ENCODE results near the gene ADNP2.
"Not testable (repeated sequence)": the region's sequence is repeated elsewhere in the genome, so short reads cannot be mapped to it uniquely, and the experiment has no call there.

The ADNP2 gene

DNA sequence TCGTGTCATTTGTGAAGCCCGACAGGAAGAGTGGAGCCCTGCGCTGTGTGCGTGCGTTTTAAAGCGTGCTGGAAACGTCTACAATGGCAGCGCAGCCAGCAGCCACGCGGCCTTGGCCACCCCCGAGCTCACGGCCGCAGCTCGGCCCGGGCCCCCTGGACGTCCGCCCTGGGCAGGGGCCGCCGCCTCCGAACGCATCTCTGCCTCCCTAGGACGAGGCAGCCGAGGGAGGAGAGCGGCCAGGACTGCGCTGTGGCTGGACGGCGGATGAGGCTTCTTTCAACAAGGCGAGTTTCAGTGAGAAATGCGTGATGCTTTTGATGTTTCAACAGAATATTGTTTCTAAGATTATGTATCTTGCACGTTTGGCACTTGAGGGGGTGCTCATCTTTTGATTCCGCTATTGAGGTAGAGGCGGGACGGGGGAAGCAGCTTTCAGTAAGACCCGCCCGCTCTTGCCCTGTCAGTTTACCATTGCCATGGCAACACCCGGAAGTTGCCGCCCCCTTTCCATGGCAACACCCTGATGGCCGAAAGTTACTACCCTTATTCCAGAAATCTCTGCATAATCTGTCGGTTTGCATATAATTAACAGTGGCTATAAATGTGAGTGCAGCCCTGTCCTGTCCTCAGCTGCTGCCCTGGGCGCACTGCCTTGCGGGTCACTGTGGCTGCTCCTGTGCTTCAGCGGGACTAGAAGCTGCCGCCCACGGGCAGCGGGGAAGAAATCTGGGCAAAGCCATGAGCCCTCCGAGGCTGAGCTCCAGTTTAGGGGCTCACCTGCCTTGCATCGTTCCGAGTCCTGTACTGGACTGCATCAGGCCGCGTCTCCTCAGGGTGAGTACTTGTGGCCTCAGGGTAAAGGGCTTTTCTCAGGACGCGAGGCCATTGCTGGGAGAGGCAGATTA, 38.6 kb downstream of the ADNP2 start:
- DNase-seq (ENCODE audit: low spot score), result peak; percentile 64

DNA sequence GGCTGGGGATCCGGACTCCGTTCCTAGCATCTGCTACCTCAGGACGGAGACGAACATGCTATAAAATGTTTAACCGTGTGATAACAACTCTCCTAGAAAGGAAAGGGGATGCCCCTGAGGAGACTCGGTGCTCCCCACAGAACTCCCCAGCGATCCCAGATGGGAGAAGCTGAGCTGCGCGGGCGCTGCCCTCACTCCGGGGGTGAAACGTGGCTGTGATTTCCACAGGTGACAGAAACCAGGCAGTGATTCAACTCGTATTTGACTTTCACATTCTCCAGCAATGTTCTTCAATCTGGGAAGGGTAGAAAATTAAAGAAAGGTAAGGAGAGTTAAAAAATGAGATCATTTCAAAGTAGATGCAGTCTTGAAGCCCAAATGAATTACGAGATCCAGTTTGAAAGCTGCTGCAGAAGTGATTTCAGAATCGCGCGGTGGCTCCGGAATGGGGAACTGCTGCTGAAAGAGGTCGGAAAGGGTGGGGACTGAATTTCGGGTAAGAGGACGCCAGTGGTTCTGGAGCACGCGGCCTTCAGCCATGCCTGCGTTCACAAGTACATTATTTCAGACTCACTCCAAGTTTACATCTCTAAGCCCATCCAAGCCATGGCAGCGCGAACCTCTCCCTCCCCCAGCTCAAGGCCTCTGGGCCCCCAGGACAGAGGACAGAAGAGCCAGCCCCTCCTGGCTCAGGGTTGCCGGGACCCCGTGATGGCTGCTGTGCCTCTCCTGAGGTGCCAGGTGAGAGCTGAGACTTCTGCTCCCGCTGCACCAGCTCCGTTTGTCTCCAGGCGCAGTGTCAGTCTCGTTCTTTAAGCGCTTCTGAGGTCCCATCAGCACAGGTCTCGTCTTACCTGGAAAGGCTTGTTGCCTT, 39.5 kb downstream of the ADNP2 start:
- DNase-seq (ENCODE audit: low spot score), result no peak

DNA sequence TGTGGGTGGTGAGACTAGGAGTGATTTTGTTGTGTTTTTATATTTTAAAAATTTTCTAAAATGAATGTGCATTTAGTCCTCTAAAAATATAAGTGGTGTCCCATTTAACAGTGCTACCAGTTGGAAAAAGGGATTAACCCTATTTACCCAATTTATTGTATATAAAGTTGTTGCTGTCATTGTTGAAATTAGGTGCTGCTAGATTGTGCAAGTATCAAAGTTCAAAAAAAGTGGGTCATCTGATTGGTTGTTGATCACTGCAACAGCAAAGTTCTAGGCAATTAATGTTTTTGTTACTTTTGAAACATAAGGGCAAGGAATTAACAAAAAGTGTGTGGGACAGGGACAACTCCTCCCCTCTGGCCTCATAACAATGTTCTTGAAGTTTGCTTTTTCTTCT, 40.6 kb downstream of the ADNP2 start:
- DNase-seq (ENCODE audit: low spot score), result no peak

- DNase-seq (ENCODE audit: low spot score), result peak; percentile 41
Observed at GRCh38 chr18:80154293-80154692, 45.2 kb downstream of the ADNP2 start.

DNA sequence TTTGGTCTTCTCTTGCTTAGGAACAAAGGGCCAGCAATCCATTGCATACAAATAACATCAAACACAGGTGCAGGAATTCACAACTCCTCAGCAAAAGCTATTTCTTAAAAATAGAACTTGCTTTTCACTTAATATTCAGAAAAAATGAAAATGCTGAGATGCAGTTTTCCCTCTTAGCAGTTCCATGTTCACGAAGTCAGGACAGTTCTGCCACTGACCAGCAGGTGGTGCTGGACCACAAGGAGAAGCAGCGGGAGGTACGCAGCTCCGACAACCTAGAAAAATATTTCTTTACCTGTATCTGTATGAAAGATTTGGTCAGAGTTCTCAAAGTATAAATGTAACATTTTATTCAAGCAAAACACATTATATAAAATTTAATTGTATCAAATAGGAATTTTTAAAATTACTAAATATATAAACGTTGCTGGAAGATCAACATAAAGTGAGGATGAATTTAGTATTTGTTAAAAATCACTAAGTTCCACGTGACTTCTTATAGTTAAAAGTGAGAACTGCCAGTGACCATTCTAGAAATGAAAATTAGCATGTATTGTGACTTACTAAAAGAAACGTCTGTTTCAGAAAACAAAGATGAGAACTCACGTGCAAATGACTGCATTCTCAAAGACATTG, 48.8 kb downstream of the ADNP2 start:
- DNase-seq (ENCODE audit: low spot score), result peak; percentile 75

DNA sequence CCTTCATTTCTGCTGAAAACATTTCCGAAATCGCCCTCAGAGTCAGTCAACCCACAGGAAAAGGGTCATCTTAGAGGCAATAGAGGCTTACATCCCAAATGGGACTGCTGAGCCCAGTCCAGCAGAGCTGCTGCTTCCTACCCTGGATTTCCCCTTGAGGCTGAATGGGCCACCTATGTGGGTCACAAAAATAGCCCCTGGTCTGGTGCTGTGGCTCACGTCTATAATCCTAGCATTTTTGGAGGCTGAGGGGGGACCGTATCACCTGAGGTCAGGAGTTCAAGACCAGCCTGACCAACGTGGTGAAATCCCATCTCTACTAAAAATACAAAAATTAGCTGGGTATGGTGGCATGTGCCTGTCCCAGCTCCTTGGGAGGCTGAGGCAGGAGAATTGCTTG, 49.3 kb downstream of the ADNP2 start:
- DNase-seq (ENCODE audit: low spot score), result no peak

- peak; percentile 32 for DNase-seq (ENCODE audit: low spot score)
Observed at GRCh38 chr18:80159713-80160636, 50.9 kb downstream of the ADNP2 start.

DNA sequence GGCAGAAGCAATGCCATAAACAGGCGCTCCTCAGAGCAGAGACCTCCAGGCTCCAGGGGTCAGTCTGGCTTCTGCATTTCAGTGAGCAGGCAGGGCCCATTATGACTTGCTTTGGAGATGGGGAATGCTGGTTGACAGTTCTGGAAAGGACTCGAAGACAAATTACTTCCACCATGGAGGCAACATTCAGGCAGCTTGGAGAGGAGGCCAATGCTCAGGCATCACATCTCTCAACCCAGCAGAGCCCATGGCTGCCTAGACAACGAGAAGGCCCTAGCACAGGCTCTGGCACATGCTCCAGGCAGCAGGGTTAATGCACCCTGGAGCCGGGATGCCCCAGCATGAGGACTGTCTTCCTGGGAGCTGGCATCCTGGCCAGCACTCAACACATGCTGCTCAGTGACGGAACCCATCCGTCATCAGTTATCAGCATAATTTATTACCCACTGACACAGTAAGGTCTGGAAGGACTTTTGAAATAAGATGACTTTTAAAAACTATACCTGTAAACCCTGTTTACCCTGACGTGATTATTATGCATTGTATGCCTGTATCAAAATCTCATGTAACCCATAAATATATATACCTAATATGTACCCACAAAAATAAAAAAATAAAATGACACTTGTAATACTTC, 52.8 kb downstream of the ADNP2 start:
- DNase-seq (ENCODE audit: low spot score), result no peak

GRCh38 chr18:80163183-80163582, 54.1 kb downstream of the ADNP2 start:
- no peak for DNase-seq (ENCODE audit: low spot score)

GRCh38 chr18:80164727-80165355, 55.8 kb downstream of the ADNP2 start:
- not testable (repeated sequence) for DNase-seq (ENCODE audit: low spot score)

DNA sequence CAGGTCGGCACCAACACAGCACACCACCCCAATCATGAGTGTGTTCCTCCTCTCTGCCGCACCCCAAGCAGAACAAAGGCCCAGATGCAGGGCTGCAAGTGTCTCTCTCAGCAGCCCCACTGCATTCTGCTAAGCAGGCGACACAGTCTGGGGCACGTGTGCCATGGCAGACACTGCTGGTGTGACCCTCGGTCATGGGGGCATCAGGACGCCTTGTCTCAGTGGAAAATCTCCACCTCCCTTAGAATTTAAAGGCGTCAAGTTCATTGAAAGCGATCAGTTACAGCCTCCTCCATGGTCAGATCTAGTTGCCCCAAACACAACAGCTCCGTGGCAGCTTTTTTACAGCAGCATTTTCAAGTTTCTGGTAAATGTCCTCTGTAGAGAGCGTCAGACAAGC, 57.2 kb downstream of the ADNP2 start:
- DNase-seq (ENCODE audit: low spot score), result no peak

DNA sequence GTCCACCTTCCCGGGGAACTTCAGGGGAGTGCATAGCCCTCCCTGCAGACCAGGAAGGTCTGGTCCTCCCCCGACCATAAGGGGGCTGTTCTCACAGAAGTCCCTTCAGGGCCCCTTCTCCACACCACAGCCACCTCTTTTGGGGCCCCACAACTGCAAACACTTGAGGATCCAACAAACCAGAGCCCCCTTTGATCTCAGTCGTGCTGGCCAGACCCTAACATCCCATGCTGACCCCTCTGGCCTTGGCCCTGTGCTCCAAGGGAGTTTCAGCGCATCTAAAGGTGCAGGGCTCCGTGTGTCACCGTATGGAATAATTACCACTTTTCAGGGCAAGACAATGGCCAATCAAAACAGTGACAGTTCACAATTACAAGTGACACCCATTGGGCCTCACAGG, 57.7 kb downstream of the ADNP2 start:
- no peak for DNase-seq (ENCODE audit: low spot score)

DNA sequence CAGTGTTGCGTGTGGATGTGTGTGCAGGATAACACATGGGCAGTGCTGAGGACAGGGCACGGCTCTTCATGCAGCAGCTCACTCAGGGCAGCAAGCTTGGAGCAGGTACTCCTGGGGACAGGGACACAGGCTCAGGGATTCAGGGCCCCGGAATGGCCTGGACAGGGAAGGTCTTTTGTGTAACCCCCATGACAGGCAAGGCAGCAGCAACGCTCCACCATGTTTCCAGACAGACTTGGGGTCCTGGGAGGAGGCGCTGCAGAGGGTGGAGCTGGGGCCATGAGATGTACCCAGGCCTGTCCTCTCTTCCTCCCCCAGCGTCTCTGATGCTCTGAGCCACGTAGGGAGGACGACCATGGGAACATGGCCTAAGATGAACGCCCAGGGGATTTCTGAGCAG, 58.3 kb downstream of the ADNP2 start:
- no peak for DNase-seq (ENCODE audit: low spot score)

DNA sequence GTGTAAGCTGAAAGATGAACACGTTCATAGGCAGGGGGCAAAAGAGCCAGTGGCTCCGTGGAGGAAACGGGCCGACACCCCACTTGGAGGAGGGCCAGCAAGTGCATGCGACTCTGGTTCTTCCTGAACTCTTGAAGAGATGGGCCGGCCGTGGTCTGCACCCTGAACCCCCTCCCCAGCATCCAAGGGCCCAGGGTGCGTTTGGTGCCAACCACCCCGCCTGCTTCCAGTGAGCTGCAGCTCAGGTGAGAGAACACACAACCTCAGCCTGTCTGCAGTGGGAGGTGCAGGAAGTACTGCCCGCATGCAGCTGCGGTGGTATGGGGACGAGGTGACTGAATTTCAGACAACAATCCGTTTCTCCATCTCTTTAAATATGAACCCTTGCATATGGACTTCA, 58.9 kb downstream of the ADNP2 start:
- no peak for DNase-seq (ENCODE audit: low spot score)

DNA sequence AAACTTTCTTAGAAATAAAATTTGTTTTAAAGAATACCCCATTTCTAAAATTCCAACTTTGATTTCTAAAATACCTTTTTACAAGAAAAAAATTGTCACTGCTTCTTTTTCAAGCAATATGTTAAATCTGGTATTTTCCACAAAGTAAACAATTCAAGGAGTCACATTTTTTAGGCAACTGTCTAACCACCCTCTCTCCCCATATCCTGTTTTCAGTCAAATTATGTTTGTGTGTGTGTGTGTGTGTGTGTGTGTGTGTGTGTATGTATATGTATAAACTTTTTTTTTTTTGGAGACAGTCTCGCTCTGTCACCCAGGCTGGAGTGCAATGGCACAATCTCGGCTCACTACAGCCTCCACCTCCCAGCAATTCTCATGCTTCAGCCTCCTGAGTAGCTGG, 59.3 kb downstream of the ADNP2 start:
- no peak for DNase-seq (ENCODE audit: low spot score)

GRCh38 chr18:80168982-80169381, 59.9 kb downstream of the ADNP2 start:
- no peak for DNase-seq (ENCODE audit: low spot score)

DNA sequence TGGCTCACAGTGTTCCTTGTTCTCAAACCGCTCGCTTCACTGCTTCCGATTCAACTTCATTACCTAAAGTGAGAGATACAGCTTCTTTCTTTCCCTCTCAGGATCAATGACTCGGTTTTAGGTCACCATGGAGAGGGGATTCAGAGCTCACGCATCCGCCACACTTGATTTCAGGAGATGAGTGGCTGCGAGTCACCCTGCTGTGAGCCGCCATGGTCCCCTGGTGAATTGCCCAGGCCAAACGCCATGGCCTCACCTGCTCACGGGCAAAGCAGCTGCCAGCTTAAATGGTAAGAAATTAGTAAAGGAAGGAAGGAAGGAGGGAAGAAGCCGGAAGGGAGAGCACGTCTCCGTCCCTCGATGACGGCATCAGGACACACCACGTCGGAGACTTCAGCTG, 60.5 kb downstream of the ADNP2 start:
- no peak for DNase-seq (ENCODE audit: low spot score)

- DNase-seq (ENCODE audit: low spot score), result no peak
Observed at GRCh38 chr18:80170395-80171053, 61.5 kb downstream of the ADNP2 start.

GRCh38 chr18:80171054-80171872, 62.2 kb downstream of the ADNP2 start:
- peak; percentile 49 for DNase-seq (ENCODE audit: low spot score)
